Tibial nerve (tissue), 3 donors: Measurements from ENCODE around the gene NEDD4L.

Source experiments
- POLR2A ChIP-seq, 2 donors: fragments of 450-650 bp; IDR thresholded peaks; one replicate each; pipeline ENCODE4 v1.6.1; 2017; ENCODE audit warnings: antibody characterized with exemption in 2 of 2, mild to moderate bottlenecking in 2 of 2, moderate library complexity in 2 of 2
- TF ChIP-seq, protein P1 (sequence below), 5 experiments: fragments of 200-600 bp in 3 of 5; fragments of 450-650 bp in 2 of 5; sonication (generic) in 3 of 5; IDR thresholded peaks; one replicate each; pipeline ENCODE4 v1.5.1; 2016 to 2019; ENCODE audit warnings: antibody characterized with exemption in 5 of 5, mild to moderate bottlenecking in 3 of 5, moderate library complexity in 2 of 5

DNA sequence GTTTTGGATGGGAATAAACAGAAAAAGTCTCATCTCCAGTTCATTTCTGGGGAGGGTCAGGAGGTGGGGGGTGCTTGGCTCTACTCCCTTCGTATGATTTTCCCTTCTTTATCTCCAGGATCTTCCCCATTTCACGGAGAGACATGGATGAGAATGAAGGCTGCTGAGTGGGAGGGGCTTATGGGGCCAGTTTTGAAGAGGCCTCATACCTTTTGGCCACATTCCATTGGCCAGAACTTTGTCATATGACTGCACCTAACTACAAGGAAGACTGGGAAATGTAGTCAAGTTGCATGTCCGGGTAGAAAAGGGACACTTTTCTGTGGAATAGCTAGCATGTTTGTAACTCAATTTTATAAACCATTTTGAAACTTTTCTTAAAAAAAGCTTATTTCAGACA, 117.6 kb downstream of the NEDD4L start:
- TF ChIP-seq, protein P1, sequence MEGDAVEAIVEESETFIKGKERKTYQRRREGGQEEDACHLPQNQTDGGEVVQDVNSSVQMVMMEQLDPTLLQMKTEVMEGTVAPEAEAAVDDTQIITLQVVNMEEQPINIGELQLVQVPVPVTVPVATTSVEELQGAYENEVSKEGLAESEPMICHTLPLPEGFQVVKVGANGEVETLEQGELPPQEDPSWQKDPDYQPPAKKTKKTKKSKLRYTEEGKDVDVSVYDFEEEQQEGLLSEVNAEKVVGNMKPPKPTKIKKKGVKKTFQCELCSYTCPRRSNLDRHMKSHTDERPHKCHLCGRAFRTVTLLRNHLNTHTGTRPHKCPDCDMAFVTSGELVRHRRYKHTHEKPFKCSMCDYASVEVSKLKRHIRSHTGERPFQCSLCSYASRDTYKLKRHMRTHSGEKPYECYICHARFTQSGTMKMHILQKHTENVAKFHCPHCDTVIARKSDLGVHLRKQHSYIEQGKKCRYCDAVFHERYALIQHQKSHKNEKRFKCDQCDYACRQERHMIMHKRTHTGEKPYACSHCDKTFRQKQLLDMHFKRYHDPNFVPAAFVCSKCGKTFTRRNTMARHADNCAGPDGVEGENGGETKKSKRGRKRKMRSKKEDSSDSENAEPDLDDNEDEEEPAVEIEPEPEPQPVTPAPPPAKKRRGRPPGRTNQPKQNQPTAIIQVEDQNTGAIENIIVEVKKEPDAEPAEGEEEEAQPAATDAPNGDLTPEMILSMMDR (IDR thresholded peaks at IDR 0.05) = no peak
- TF ChIP-seq POLR2A (IDR thresholded peaks at IDR 0.05) = no peak
